GM23338 (cell line): Measurements from ENCODE around the gene BCL2L14.

Source experiments
- CREB1 ChIP-seq: fragments of 250-450 bp; sonication (Bioruptor Pico); IDR thresholded peaks from 2 replicates; pipeline ENCODE4 v1.5.0; 2020; ENCODE audit warnings: low read depth, mild to moderate bottlenecking, moderate library complexity
- CTCF ChIP-seq, 2 experiments: fragments of 200-600 bp in 1 of 2; sonication (generic) in 1 of 2; conservative IDR thresholded peaks; 2 replicates each; pipeline versions ENCODE4 v1.5.1 to v1.6.1; 2016 to 2017; ENCODE audit warnings: antibody characterized with exemption in 2 of 2, low read depth in 2 of 2, mild to moderate bottlenecking in 2 of 2, moderate library complexity in 1 of 2
- ETS1 ChIP-seq: IDR thresholded peaks from 2 replicates; pipeline ENCODE4 v1.6.1; 2016; ENCODE audit warnings: antibody characterized with exemption
- EZH2 ChIP-seq: fragments of 200-600 bp; sonication (generic); IDR thresholded peaks from one replicate; pipeline ENCODE4 v1.8.0; 2017; ENCODE audit warnings: antibody characterized with exemption, mild to moderate bottlenecking, low read depth; ENCODE audit not compliant: unreplicated experiment
- EZH2phosphoT487 ChIP-seq: fragments of 200-600 bp; sonication (generic); IDR thresholded peaks from one replicate; pipeline ENCODE4 v1.8.1; 2018; ENCODE audit warnings: antibody characterized with exemption; ENCODE audit not compliant: unreplicated experiment
- JUNB ChIP-seq: IDR thresholded peaks from one replicate; pipeline ENCODE4 v1.6.1; 2016; ENCODE audit warnings: antibody characterized with exemption; ENCODE audit not compliant: unreplicated experiment
- NANOG ChIP-seq: IDR thresholded peaks from 2 replicates; pipeline ENCODE4 v1.6.1; 2016; ENCODE audit warnings: antibody characterized with exemption, borderline replicate concordance
- POLR2AphosphoS5 ChIP-seq: IDR thresholded peaks from 2 replicates; pipeline ENCODE4 v1.6.1; 2016; ENCODE audit warnings: antibody characterized with exemption, low read depth
- REST ChIP-seq: IDR thresholded peaks from one replicate; pipeline ENCODE4 v1.6.1; 2018; ENCODE audit warnings: antibody characterized with exemption; ENCODE audit not compliant: unreplicated experiment
- STAT1 ChIP-seq: IDR thresholded peaks from one replicate; pipeline ENCODE4 v1.6.1; 2016; ENCODE audit warnings: antibody characterized with exemption; ENCODE audit not compliant: unreplicated experiment
- ZNF331 ChIP-seq: fragments of 250-450 bp; sonication (Bioruptor Pico); IDR thresholded peaks from 2 replicates; pipeline ENCODE4 v1.5.0; 2020; ENCODE audit warnings: low read depth, mild to moderate bottlenecking, moderate library complexity

GRCh38 chr12:12091977-12092663 lies 21.4 kb downstream of the BCL2L14 start:
- TF ChIP-seq CTCF (conservative IDR thresholded peaks at IDR 0.05; ENCODE audit: low read depth in 2 of 2) = no peak
- TF ChIP-seq EZH2 = no peak
- TF ChIP-seq ETS1 = no peak
- no peak for TF ChIP-seq REST
- no peak for TF ChIP-seq EZH2phosphoT487
- TF ChIP-seq CREB1 (CRISPR knock-in tag) = no peak
- no peak for TF ChIP-seq POLR2AphosphoS5
- TF ChIP-seq JUNB = no peak
- no peak for TF ChIP-seq NANOG
- no peak for TF ChIP-seq ZNF331 (CRISPR knock-in tag)
- no peak for TF ChIP-seq STAT1
